ENCODE results near the gene CFAP65. TPM values are rescaled to one million over a fixed set of nuclear protein-coding genes. Genes with fewer than 3 reads are reported as not detected.

Gene CFAP65
- total RNA-seq, 3 donors from 2014 or later (not counting 1 experiment from before 2014, with no cell fraction given), result not detected

DNA sequence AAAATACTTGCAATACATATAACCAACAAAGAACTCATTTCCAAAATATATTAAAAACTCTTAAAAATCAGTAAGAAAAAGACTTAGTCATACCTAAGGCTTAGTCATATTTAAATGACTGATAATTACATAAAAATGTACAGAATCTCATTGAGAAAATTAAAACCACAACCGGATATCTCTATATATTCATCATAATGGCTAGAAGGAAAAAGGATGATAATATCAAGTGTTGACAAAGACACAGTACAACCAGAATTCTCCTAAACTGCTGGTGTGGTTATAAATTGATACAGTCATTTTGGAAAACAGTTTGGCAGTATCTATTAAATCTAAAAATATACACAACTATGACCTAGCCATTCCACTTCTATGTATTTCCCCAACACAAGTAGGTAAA is 46.5 kb upstream of the CFAP65 start:
- no peaks in the 10 kb centered on the region for H3K9me3 Mint-ChIP-seq
- no CpG with 5 or more reads among the region's 1 CpG for WGBS (ENCODE audit: insufficient coverage)
- ATAC-seq (no peak), DNase-seq (no peak)
- no peaks in the 10 kb centered on the region for H3K36me3 Mint-ChIP-seq
- no peak overlapping the region for H3K4me3 ChIP-seq (ENCODE audit: low read length)
- H3K4me1 ChIP-seq (ENCODE audit: control insufficient read depth, insufficient read depth, low read length), result no peaks in the 10 kb centered on the region
- TF ChIP-seq, protein P1, sequence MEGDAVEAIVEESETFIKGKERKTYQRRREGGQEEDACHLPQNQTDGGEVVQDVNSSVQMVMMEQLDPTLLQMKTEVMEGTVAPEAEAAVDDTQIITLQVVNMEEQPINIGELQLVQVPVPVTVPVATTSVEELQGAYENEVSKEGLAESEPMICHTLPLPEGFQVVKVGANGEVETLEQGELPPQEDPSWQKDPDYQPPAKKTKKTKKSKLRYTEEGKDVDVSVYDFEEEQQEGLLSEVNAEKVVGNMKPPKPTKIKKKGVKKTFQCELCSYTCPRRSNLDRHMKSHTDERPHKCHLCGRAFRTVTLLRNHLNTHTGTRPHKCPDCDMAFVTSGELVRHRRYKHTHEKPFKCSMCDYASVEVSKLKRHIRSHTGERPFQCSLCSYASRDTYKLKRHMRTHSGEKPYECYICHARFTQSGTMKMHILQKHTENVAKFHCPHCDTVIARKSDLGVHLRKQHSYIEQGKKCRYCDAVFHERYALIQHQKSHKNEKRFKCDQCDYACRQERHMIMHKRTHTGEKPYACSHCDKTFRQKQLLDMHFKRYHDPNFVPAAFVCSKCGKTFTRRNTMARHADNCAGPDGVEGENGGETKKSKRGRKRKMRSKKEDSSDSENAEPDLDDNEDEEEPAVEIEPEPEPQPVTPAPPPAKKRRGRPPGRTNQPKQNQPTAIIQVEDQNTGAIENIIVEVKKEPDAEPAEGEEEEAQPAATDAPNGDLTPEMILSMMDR (IDR thresholded peaks at IDR 0.05), result no peak
- H3K9me3 ChIP-seq (ENCODE audit: control insufficient read depth, insufficient read depth, low read length), result no peaks in the 10 kb centered on the region
- no peak overlapping the region for H3K27ac ChIP-seq (ENCODE audit: low read length)
- no peak overlapping the region for H3K4me3 Mint-ChIP-seq
- H3K4me1 Mint-ChIP-seq, result peaks cover 12 to 23% of the 10 kb centered on the region in 2 donors
- intact Hi-C loops (cut with micrococcal nuclease), result no loop called here
- H3K36me3 ChIP-seq (ENCODE audit: control insufficient read depth, insufficient read depth, low read length), result no peaks in the 10 kb centered on the region
- H3K27ac Mint-ChIP-seq, result no peak overlapping the region
- no peaks in the 10 kb centered on the region for H3K27me3 Mint-ChIP-seq (ENCODE audit: low read depth in 2 of 2)
- H3K27me3 ChIP-seq (ENCODE audit: control insufficient read depth, insufficient read depth, low read length), result no peaks in the 10 kb centered on the region

DNA sequence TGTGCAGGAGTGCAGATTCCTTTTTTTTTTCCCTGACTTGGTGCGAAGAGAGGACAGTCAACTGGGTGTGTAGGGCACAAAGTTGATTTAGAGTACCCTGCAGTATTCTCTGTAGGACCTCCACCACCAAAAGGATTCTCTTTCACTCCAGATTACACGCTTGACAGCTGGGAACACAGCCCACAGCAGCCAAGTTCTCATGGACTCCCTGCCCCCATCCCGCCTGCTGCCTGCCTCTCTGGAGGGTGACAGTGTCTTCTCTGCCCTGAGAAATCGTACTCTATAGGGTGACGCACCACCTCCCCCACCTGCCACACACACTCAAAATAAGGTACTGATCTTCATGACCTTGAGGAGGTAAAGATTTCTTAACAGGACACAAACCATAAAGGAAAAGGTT is 46.0 kb upstream of the CFAP65 start:
- Mint-ChIP-seq H3K27ac (no peak overlapping the region), H3K36me3 (no peaks in the 10 kb centered on the region), H3K4me3 (no peak overlapping the region), H3K9me3 (no peaks in the 10 kb centered on the region), H3K27me3 (ENCODE audit: low read depth in 2 of 2) (no peaks in the 10 kb centered on the region), H3K4me1 (peaks cover 12 to 23% of the 10 kb centered on the region in 2 donors)
- Histone ChIP-seq H3K4me3 (ENCODE audit: low read length) (no peak overlapping the region), H3K4me1 (ENCODE audit: control insufficient read depth, insufficient read depth, low read length) (no peaks in the 10 kb centered on the region), H3K36me3 (ENCODE audit: control insufficient read depth, insufficient read depth, low read length) (no peaks in the 10 kb centered on the region), H3K27ac (ENCODE audit: low read length) (no peak overlapping the region), H3K9me3 (ENCODE audit: control insufficient read depth, insufficient read depth, low read length) (no peaks in the 10 kb centered on the region), H3K27me3 (ENCODE audit: control insufficient read depth, insufficient read depth, low read length) (no peaks in the 10 kb centered on the region)
- TF ChIP-seq, protein P1 (IDR thresholded peaks at IDR 0.05), result no peak
- ATAC-seq, result no peak
- 94% methylated on average over 2 of the region's 5 CpGs for WGBS (ENCODE audit: insufficient coverage)
- no peak for DNase-seq
- intact Hi-C loops (cut with micrococcal nuclease), result no loop called here

DNA sequence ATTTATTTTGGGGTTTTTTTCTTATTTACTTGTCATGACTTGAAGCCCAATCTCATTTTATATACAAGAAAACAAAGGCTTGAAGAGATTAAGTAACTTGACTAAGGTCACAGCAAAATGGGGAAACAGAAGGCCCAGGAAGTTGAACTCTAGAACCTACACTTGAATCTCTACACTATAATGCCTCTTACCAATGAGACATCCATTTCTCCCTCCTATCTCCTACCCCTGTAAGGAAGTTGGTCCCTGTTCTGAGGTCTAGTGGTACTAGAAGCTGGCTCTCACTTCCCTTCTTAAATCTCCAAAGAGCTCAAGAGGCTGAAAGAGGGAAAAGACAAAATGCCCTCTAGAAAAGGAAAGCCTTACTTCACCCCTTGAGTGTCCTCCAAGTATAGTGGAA is 44.9 kb upstream of the CFAP65 start:
- Mint-ChIP-seq H3K36me3 (no peaks in the 10 kb centered on the region), H3K9me3 (no peaks in the 10 kb centered on the region), H3K4me1 (peaks cover 12 to 23% of the 10 kb centered on the region in 2 donors), H3K27ac (no peak overlapping the region), H3K27me3 (ENCODE audit: low read depth in 2 of 2) (no peaks in the 10 kb centered on the region), H3K4me3 (no peak overlapping the region)
- H3K4me1 ChIP-seq (ENCODE audit: control insufficient read depth, insufficient read depth, low read length), result no peaks in the 10 kb centered on the region
- ATAC-seq (no peak), DNase-seq (no peak)
- no peaks in the 10 kb centered on the region for H3K36me3 ChIP-seq (ENCODE audit: control insufficient read depth, insufficient read depth, low read length)
- H3K9me3 ChIP-seq (ENCODE audit: control insufficient read depth, insufficient read depth, low read length), result no peaks in the 10 kb centered on the region
- no peak overlapping the region for H3K27ac ChIP-seq (ENCODE audit: low read length)
- intact Hi-C loops (cut with micrococcal nuclease), result no loop called here
- H3K4me3 ChIP-seq (ENCODE audit: low read length), result no peak overlapping the region
- H3K27me3 ChIP-seq (ENCODE audit: control insufficient read depth, insufficient read depth, low read length), result no peaks in the 10 kb centered on the region
- TF ChIP-seq, protein P1 (IDR thresholded peaks at IDR 0.05), result no peak

DNA sequence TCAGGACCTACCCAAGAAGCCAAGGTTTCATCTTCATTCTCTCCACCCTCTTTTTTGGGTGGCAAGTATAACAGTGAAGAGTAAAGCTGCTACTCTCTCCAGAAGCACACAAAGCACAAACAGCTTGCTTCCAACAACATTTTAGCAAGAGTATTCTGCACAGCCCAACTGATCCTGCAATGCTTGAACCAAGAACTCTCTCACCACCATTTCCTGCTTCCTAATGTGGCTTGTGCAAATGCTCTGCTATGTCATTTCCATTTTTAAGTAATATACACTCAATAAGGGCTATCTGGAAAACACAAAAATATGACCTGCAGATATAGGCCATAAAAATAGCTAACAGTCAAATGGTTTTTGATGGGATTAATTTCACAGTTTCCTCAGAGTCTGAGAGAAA is 43.5 kb upstream of the CFAP65 start:
- no peaks in the 10 kb centered on the region for H3K4me1 ChIP-seq (ENCODE audit: control insufficient read depth, insufficient read depth, low read length)
- no peak overlapping the region for H3K27ac ChIP-seq (ENCODE audit: low read length)
- ATAC-seq, result no peak
- TF ChIP-seq, protein P1 (IDR thresholded peaks at IDR 0.05), result no peak
- H3K36me3 Mint-ChIP-seq, result no peaks in the 10 kb centered on the region
- H3K4me3 ChIP-seq (ENCODE audit: low read length), result no peak overlapping the region
- DNase-seq, result no peak
- peaks cover 12 to 23% of the 10 kb centered on the region in 2 donors for H3K4me1 Mint-ChIP-seq
- H3K9me3 Mint-ChIP-seq, result no peaks in the 10 kb centered on the region
- H3K36me3 ChIP-seq (ENCODE audit: control insufficient read depth, insufficient read depth, low read length), result no peaks in the 10 kb centered on the region
- H3K27ac Mint-ChIP-seq, result no peak overlapping the region
- intact Hi-C loops (cut with micrococcal nuclease), result no loop called here
- H3K27me3 ChIP-seq (ENCODE audit: control insufficient read depth, insufficient read depth, low read length), result no peaks in the 10 kb centered on the region
- H3K27me3 Mint-ChIP-seq (ENCODE audit: low read depth in 2 of 2), result no peaks in the 10 kb centered on the region
- no peak overlapping the region for H3K4me3 Mint-ChIP-seq
- no peaks in the 10 kb centered on the region for H3K9me3 ChIP-seq (ENCODE audit: control insufficient read depth, insufficient read depth, low read length)
